Measurements from ENCODE around the gene ULK3.

Gene ULK3

GRCh38 chr15:74823324-74823723 lies 19.6 kb downstream of the ULK3 start:
- in situ Hi-C loops (cut with MboI; ENCODE audit: low sequenced_read_pairs) = no loop called here

GRCh38 chr15:74822233-74822632 lies 20.7 kb downstream of the ULK3 start:
- in situ Hi-C loops (cut with MboI; ENCODE audit: low sequenced_read_pairs) = no loop called here

- in situ Hi-C loops (cut with MboI; ENCODE audit: low sequenced_read_pairs) = no loop called here
Measured at GRCh38 chr15:74821790-74822158, 21.2 kb downstream of the ULK3 start.

- in situ Hi-C loops (cut with MboI; ENCODE audit: low sequenced_read_pairs) = no loop called here
Measured at GRCh38 chr15:74821091-74821789, 21.7 kb downstream of the ULK3 start.

- in situ Hi-C loops (cut with MboI; ENCODE audit: low sequenced_read_pairs) = no loop called here
Measured at GRCh38 chr15:74820056-74820455, 22.9 kb downstream of the ULK3 start.

GRCh38 chr15:74817370-74817737 lies 25.6 kb downstream of the ULK3 start:
- in situ Hi-C loops (cut with MboI; ENCODE audit: low sequenced_read_pairs) = no loop called here

- in situ Hi-C loops (cut with MboI; ENCODE audit: low sequenced_read_pairs) = no loop called here
Measured at GRCh38 chr15:74816624-74817369, 26.2 kb downstream of the ULK3 start.

- in situ Hi-C loops (cut with MboI; ENCODE audit: low sequenced_read_pairs) = no loop called here
Measured at GRCh38 chr15:74815961-74816360, 27.0 kb downstream of the ULK3 start.

GRCh38 chr15:74815121-74815934 lies 27.6 kb downstream of the ULK3 start:
- in situ Hi-C loops (cut with MboI; ENCODE audit: low sequenced_read_pairs) = no loop called here

- in situ Hi-C loops (cut with MboI; ENCODE audit: low sequenced_read_pairs) = no loop called here
Measured at GRCh38 chr15:74812533-74812932, 30.4 kb downstream of the ULK3 start, which contains the start of gene LMAN1L. LMAN1L (plus strand) TSS chr15:74812835; CDS start chr15:74812855, 20 bp downstream.

GRCh38 chr15:74809956-74810355 lies 33.0 kb downstream of the ULK3 start:
- in situ Hi-C loops (cut with MboI; ENCODE audit: low sequenced_read_pairs) = no loop called here

GRCh38 chr15:74809242-74809641 lies 33.7 kb downstream of the ULK3 start:
- in situ Hi-C loops (cut with MboI; ENCODE audit: low sequenced_read_pairs) = no loop called here

GRCh38 chr15:74808840-74809229 lies 34.1 kb downstream of the ULK3 start:
- in situ Hi-C loops (cut with MboI; ENCODE audit: low sequenced_read_pairs) = no loop called here

- in situ Hi-C loops (cut with MboI; ENCODE audit: low sequenced_read_pairs) = no loop called here
Measured at GRCh38 chr15:74808078-74808839, 34.7 kb downstream of the ULK3 start.

- in situ Hi-C loops (cut with MboI; ENCODE audit: low sequenced_read_pairs) = no loop called here
Measured at GRCh38 chr15:74807282-74807681, 35.7 kb downstream of the ULK3 start.

GRCh38 chr15:74804935-74805334 lies 38.0 kb downstream of the ULK3 start:
- in situ Hi-C loops (cut with MboI; ENCODE audit: low sequenced_read_pairs) = no loop called here

GRCh38 chr15:74802862-74803447 lies 40.0 kb downstream of the ULK3 start:
- in situ Hi-C loops (cut with MboI; ENCODE audit: low sequenced_read_pairs) = no loop called here

- in situ Hi-C loops (cut with MboI; ENCODE audit: low sequenced_read_pairs) = no loop called here
Measured at GRCh38 chr15:74802290-74802689, 40.7 kb downstream of the ULK3 start.

GRCh38 chr15:74801311-74801997 lies 41.5 kb downstream of the ULK3 start:
- in situ Hi-C loops (cut with MboI; ENCODE audit: low sequenced_read_pairs) = no loop called here

GRCh38 chr15:74800559-74801094 lies 42.3 kb downstream of the ULK3 start:
- in situ Hi-C loops (cut with MboI; ENCODE audit: low sequenced_read_pairs) = no loop called here

Measured in HL-60/S4 (cell line).